Measurements from ENCODE around the gene SPATS1. TPM values are rescaled to one million over a fixed set of nuclear protein-coding genes. Genes with fewer than 3 reads are reported as not detected.

Gene SPATS1, protein sequence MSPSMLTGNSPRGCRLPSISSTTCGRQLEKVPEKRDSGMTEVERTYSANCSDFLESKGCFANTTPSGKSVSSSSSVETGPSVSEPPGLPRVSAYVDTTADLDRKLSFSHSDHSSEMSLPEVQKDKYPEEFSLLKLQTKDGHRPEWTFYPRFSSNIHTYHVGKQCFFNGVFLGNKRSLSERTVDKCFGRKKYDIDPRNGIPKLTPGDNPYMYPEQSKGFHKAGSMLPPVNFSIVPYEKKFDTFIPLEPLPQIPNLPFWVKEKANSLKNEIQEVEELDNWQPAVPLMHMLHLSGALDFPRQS
- not detected in 2 replicates for total RNA-seq (2012; rRNA removed)

DNA sequence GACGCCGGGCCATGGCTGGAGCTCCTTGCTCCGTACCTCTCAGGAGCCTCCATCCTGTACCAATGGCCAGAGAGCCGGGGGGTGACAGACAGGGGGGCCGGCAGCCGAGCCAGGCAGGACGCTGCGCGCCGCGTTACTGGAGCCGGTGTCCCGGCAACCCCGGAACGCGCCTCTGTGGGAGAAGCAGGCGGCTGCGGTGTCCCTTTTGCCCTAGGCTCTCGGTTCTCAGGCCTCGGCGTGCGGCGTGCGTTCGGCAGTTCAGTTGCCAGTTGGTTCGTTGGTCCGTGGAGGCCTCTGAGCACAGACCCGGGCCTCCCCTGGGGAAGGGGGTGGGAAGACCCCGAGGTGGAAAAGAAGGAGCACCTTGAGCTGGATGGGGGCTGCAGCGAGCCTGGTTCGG lies at the start of gene SPATS1:
TSS of gene SPATS1 (plus strand) at position 162 of the 400 bp plus-strand sequence. CDS start 446 bp downstream, outside the sequence.
- H3K4me1 ChIP-seq (ENCODE audit: control insufficient read depth, insufficient read depth, low read length), result no peaks in the 10 kb centered on the region
- H3K9me3 ChIP-seq (replicated peaks; ENCODE audit: low read length), result no peaks in the 10 kb centered on the region
- no peak within 1 kb of the TSS for H3K4me2 ChIP-seq (ENCODE audit: low read length)
- H3K9ac ChIP-seq (ENCODE audit: low read depth, low read length), result no peak within 1 kb of the TSS
- no peak within 1 kb of the TSS for H3K4me3 ChIP-seq (ENCODE audit: low read length)
- peaks cover 67% of the 10 kb centered on the region for H3K27me3 ChIP-seq (ENCODE audit: control insufficient read depth, insufficient read depth, low read length)
- no peaks in the 10 kb centered on the region for H3K36me3 ChIP-seq (ENCODE audit: insufficient read depth, low read length)

DNA sequence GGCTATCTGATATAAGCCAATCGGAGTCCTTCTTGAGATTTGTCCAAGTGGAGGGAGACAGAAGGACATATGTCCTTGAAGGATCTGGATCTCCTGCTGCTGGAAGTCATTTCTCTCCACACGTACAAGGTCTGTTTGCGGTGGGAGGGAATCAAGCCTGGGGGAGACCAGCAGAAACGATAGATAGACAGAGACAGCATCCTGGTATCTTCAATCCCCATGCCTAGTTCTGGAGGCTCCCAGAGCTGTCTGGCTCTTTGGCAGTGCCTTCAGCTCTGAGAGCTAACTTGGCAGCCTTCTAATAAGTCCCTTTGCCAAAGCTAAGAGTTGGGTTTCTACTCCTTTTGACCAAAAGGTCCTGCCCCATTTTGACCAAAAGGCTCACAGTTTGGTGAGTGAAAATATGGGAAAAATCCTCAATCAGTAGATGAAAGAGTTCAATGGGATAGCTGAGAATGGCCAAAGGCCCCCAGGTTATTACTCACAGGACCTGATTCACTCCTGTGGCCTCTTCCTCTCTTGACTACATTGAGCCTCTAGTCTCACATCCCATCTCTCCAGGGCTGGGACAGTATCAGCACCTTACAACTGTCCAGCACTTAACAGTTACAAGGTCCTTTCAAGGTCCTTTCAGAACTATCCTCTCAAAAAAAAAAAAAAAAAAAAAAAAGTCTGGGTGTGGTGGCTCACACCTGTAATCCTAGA lies 49.6 kb upstream of the SPATS1 start:
- no peak overlapping the region for H3K9ac ChIP-seq (ENCODE audit: low read depth, low read length)

DNA sequence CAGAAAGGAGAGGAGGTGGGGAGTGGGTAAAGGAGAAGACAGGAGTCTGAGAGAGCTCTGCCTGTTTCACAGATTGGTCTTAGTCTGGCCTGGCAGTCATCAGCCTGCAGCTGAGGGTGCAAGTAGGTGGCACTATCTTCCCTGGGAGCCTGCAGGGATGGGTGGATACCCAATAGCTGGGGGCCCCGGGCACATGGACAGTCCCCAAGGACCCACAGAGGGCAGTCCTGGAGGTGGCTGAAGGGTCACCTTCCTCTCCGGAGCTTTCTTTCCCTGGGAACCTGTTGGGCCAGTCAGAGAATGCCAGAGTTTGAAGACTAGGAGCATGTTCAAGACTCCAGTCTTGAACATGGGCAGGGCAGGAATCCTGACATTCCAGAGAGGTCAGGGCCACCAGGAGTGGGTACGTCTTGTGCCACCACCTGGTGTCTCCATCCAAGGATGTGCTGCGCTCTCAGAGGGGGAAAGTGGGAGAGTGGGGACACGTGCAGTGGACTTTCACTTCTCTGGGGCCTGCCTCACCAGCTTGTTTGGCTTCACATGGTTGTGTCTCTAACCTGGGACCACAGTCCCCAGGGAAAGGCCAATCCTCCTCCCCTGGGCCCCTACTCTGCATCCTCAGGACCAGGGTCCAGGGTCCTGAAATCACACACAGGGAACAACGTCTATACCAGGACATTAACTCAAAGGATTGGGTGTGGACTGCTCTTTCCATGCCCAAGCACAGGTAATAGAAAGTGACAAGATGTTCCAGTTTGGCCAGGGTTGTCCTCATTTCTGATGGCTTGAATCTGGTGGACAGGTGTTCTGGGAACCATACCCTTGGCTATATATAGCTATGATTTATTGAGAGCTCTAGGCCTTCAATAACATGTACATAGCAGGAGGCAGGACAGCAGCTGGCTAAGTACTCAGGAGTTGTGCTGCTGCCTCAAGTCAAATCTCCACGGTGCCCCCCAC lies 47.3 kb upstream of the SPATS1 start:
- Histone ChIP-seq H3K4me1 (ENCODE audit: control insufficient read depth, insufficient read depth, low read length) (peaks cover 3% of the 10 kb centered on the region), H3K9ac (ENCODE audit: low read depth, low read length) (no peak overlapping the region), H3K27me3 (ENCODE audit: control insufficient read depth, insufficient read depth, low read length) (peaks cover 77% of the 10 kb centered on the region), H3K4me3 (ENCODE audit: low read length) (no peak overlapping the region), H3K36me3 (ENCODE audit: insufficient read depth, low read length) (peaks cover under 1% of the 10 kb centered on the region), H3K9me3 (replicated peaks; ENCODE audit: low read length) (no peaks in the 10 kb centered on the region), H3K4me2 (ENCODE audit: low read length) (no peak overlapping the region)

More for the DNA sequence above, 49.6 kb upstream of the SPATS1 start:
- H3K27me3 ChIP-seq (ENCODE audit: control insufficient read depth, insufficient read depth, low read length), result peaks cover 81% of the 10 kb centered on the region
- H3K4me1 ChIP-seq (ENCODE audit: control insufficient read depth, insufficient read depth, low read length), result peaks cover 3% of the 10 kb centered on the region
- no peak overlapping the region for H3K4me3 ChIP-seq (ENCODE audit: low read length)
- H3K4me2 ChIP-seq (ENCODE audit: low read length), result no peak overlapping the region
- no peaks in the 10 kb centered on the region for H3K9me3 ChIP-seq (replicated peaks; ENCODE audit: low read length)
- no peaks in the 10 kb centered on the region for H3K36me3 ChIP-seq (ENCODE audit: insufficient read depth, low read length)

DNA sequence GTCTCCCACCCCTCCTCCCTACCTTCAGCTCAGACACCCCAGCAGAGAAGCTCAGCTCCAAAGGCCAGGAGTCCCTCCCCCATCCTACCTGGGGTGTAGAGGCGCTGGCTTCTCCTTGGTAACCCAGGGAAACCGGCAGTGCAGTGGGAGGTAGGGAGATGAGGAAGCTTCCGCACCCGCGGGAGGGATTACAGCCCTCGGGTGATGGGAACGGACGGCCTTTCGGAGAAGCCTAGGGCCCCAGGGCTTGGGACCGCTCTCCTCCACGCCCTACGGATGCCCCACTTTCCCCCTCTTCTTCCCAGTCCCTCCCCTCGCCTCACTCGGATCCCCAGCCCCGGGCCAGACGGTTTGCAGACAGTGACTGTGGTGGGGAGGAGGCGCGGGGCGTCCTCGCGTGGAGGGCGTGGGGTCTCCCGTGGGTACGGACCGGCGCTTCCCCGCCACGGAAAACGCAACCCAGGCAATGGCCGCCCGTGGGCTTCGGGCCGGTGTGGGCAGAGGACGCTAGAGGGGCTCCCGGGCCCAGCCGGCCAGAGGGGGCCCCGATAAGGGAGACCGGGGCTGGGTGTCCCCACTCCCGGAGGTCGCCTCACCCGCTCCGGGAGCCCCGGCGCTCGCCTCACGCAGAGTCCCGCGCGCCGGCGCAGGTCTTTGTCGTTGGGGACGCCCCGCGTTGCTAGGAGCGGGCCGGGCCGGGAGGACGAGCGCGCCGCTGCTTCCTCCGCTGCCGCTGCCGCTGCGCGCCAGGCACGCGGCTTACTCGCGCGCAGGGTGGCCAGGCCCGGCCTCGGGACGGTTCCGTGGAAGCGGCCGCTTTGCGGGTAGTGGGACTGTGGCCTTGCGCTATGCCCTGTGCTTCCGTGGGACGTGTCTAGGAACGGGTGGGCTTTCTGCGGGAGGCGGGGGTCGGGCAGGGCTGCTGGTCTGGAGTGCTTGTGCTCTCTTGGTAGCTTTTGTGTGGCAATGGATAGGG lies 45.1 kb upstream of the SPATS1 start:
- peak overlapping the region; percentile 69 for H3K4me2 ChIP-seq (ENCODE audit: low read length)
- H3K9ac ChIP-seq (ENCODE audit: low read depth, low read length), result no peak overlapping the region
- peaks cover 3% of the 10 kb centered on the region for H3K4me1 ChIP-seq (ENCODE audit: control insufficient read depth, insufficient read depth, low read length)
- no peaks in the 10 kb centered on the region for H3K9me3 ChIP-seq (replicated peaks; ENCODE audit: low read length)
- peaks cover 56% of the 10 kb centered on the region for H3K27me3 ChIP-seq (ENCODE audit: control insufficient read depth, insufficient read depth, low read length)
- H3K4me3 ChIP-seq (ENCODE audit: low read length), result peak overlapping the region; percentile 41
- H3K36me3 ChIP-seq (ENCODE audit: insufficient read depth, low read length), result peaks cover 17% of the 10 kb centered on the region

DNA sequence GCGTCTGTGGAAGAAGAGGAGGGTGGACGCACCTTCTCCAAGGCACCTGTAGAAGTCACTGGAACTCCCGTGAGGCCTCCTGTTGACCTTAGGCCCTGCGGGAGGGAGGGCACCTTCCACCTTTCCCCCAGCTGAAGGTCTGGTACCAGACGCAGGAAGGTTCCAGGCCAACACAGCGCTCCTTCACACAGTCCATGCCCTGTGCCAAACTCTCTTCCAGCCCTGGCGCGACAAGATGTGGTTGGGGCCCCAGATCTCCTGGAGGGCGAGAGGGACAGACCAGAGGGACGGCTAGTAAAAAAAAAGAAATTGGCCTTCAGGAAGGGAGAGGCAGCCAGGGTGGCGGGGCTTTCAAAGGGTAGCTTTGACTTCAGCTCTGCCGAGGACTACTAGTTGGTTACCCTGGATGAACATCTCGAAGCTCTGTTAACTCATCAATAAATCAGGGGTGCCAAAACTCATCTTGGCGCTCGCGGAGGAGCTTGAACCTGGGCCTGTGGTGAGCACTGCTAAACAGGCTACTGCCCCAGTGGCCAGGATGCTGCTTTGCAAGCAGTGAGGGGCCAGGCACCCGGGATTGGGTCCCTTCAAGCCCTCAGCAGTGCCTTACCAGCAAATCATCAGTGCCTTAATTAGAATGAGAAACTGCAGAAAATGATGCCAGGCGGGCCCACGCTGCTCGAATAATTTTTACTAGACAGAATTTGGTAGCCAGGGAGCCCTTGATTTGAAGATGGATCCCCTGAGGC lies 44.2 kb upstream of the SPATS1 start:
- H3K4me1 ChIP-seq (ENCODE audit: control insufficient read depth, insufficient read depth, low read length), result peaks cover 3% of the 10 kb centered on the region
- H3K9ac ChIP-seq (ENCODE audit: low read depth, low read length), result no peak overlapping the region
- H3K4me2 ChIP-seq (ENCODE audit: low read length), result peak overlapping the region; percentile 69
- H3K9me3 ChIP-seq (replicated peaks; ENCODE audit: low read length), result no peaks in the 10 kb centered on the region
- H3K27me3 ChIP-seq (ENCODE audit: control insufficient read depth, insufficient read depth, low read length), result peaks cover 50% of the 10 kb centered on the region
- H3K36me3 ChIP-seq (ENCODE audit: insufficient read depth, low read length), result peaks cover 26% of the 10 kb centered on the region
- H3K4me3 ChIP-seq (ENCODE audit: low read length), result peak overlapping the region; percentile 41

DNA sequence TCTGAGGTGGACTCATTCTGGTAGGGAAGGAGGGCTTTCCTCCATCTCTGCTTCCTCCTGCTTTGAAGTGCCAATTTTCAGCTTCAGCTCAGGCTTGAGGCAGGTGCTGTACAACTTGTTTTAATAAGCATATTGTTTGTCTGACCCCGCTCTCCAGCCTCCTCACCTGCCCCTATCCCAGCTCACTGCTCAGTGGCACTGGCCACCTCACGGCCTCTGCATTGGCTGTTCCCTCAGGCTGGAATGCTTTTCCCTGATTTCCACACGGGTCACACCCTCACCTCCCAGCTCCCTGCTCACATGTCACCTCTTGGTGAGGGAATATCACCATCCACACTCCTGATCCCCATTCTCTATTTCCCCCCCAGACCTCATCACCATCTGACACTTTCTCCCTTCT lies 43.6 kb upstream of the SPATS1 start:
- Histone ChIP-seq H3K9ac (ENCODE audit: low read depth, low read length) (no peak overlapping the region), H3K4me3 (ENCODE audit: low read length) (no peak overlapping the region), H3K27me3 (ENCODE audit: control insufficient read depth, insufficient read depth, low read length) (peaks cover 44% of the 10 kb centered on the region), H3K4me2 (ENCODE audit: low read length) (no peak overlapping the region), H3K4me1 (ENCODE audit: control insufficient read depth, insufficient read depth, low read length) (peaks cover 3% of the 10 kb centered on the region), H3K36me3 (ENCODE audit: insufficient read depth, low read length) (peaks cover 32% of the 10 kb centered on the region), H3K9me3 (replicated peaks; ENCODE audit: low read length) (no peaks in the 10 kb centered on the region)

DNA sequence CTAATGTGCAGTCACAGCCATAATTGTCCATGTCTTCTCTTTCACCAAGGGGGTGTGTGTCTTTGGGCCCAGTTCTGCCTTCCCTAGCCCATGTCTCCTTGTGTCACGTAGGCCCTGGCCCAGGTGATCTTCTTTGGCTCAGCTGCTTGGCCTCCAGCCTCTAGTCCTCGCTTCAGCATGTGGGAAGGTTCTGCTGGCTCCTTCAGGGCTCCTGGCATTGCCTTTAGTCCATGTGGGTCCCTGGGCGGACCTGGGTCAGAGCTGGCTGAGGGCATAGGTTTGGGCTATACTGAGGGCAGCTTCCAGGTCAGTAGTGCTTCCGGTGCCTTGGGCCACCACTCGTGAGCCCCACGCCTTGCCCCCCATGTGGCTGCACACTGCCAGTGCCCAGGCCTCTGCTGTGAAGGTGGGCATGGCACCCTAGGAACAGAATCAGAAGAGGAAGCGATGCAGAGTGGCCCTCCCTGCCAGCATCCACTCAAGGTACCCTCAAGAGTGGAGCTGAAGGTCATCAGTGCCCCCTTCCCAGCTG lies 42.1 kb upstream of the SPATS1 start:
- peaks cover 3% of the 10 kb centered on the region for H3K4me1 ChIP-seq (ENCODE audit: control insufficient read depth, insufficient read depth, low read length)
- peaks cover 46% of the 10 kb centered on the region for H3K36me3 ChIP-seq (ENCODE audit: insufficient read depth, low read length)
- no peak overlapping the region for H3K4me2 ChIP-seq (ENCODE audit: low read length)
- peaks cover 37% of the 10 kb centered on the region for H3K27me3 ChIP-seq (ENCODE audit: control insufficient read depth, insufficient read depth, low read length)
- no peak overlapping the region for H3K9ac ChIP-seq (ENCODE audit: low read depth, low read length)
- H3K4me3 ChIP-seq (ENCODE audit: low read length), result no peak overlapping the region
- H3K9me3 ChIP-seq (replicated peaks; ENCODE audit: low read length), result no peaks in the 10 kb centered on the region

DNA sequence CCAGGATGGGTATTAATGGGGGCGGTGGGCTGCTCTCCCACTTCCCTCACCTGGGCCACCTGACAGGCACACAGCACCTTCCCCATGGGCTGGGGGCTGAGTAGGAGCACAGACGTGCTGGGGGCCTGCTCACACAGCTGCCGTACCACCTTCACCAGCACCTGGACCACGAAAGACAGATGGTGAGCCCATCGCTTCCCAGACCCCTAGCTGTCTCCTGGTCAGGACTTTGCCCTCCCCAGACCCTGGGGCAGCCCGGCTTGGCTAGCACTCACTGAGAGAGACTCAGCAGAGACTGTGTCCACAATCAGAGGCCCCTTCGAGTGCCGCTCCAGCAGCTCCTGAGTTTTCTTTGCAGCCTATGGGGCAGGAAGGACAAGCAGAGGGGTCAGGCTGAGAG lies 41.3 kb upstream of the SPATS1 start:
- peaks cover 53% of the 10 kb centered on the region for H3K36me3 ChIP-seq (ENCODE audit: insufficient read depth, low read length)
- H3K9ac ChIP-seq (ENCODE audit: low read depth, low read length), result no peak overlapping the region
- no peak overlapping the region for H3K4me2 ChIP-seq (ENCODE audit: low read length)
- H3K27me3 ChIP-seq (ENCODE audit: control insufficient read depth, insufficient read depth, low read length), result peaks cover 29% of the 10 kb centered on the region
- peaks cover 3% of the 10 kb centered on the region for H3K4me1 ChIP-seq (ENCODE audit: control insufficient read depth, insufficient read depth, low read length)
- no peaks in the 10 kb centered on the region for H3K9me3 ChIP-seq (replicated peaks; ENCODE audit: low read length)
- H3K4me3 ChIP-seq (ENCODE audit: low read length), result no peak overlapping the region

DNA sequence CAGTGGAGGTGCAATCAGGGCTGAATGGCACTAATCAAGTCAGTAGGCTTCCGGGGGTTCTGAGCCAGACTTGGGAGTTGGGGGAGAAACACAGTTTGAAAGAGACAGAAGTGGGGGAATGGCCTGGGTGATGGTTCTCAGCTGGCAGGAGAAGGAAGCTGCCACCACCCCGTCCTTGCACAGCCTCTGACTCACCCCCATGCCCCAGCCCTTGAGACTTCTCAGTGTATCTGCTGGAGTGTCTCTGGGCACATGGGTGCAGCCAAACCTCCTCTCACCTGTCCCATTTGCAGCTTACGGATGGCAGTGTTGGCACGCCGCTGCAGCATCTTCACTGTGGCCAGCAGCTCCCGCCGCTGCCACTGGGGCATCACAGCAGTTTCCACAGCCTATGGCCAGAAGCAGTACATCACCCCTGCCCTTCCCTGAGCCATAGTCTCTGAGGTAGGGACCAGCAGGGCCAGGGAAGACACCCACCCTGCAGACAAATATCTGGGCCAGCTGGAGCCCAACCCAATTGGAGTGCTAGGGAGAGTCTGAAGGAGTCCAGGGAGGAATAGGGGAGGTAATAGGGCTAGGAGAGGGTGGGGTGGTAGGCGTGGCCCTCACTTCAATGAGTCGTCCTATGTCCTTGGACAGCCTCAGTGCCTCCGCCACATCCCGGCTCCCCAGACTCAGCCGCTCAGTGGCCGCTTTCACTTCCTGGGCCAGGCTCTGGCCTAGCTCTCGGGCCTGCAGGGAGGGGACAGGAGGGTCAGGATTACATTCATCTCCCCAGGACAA lies 40.5 kb upstream of the SPATS1 start:
- peaks cover 21% of the 10 kb centered on the region for H3K27me3 ChIP-seq (ENCODE audit: control insufficient read depth, insufficient read depth, low read length)
- peaks cover 3% of the 10 kb centered on the region for H3K4me1 ChIP-seq (ENCODE audit: control insufficient read depth, insufficient read depth, low read length)
- H3K9ac ChIP-seq (ENCODE audit: low read depth, low read length), result no peak overlapping the region
- no peak overlapping the region for H3K4me3 ChIP-seq (ENCODE audit: low read length)
- no peak overlapping the region for H3K4me2 ChIP-seq (ENCODE audit: low read length)
- H3K36me3 ChIP-seq (ENCODE audit: insufficient read depth, low read length), result peaks cover 61% of the 10 kb centered on the region
- H3K9me3 ChIP-seq (replicated peaks; ENCODE audit: low read length), result no peaks in the 10 kb centered on the region
